NCI-H446 treated with DMSO at 0.1 percent for 48 hours (cell line): ENCODE measurements around the gene STIMATE.

Source experiments
- DNase-seq: peaks from one replicate; lab custom pipeline; 2025; lab: John Stamatoyannopoulos, UW

The STIMATE gene

DNA sequence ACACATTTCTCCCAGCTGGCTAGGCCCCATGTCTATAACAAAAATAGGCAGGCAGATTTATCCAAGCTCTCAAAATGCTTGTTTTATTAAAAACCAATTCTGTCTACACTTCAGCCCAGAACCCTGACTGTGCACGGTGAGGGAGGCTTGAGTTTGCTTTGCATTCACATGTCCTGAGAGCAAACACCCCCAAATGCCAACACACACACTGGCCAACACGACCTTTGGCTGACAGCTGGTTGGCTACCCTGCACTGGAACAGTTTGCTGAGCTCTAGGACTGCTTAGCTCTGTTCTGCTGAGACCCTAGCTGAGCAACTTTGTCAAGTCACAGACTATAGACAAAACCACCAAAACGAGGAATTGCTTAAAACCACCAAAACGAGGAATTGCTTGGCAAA, 3.6 kb downstream of the STIMATE start:
- DNase-seq = no peak

- no peak for DNase-seq
Measured at GRCh38 chr3:52892625-52893311, 4.6 kb downstream of the STIMATE start.

DNA sequence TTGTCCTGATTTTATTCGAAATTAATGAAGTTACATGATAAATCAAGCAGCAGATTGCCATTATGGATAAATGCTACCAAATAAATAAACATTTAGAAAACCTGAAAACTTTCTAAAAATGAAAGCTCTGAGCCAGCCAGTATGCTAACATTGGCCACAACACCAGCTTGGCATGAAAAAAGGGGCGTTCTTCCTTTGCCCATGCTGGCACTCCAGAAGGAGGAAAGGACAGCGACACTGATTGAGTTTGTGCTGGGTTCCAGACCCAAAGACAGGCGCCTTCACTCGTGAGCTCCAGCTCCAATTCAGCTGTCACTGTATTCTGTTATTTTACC, 5.1 kb downstream of the STIMATE start:
- DNase-seq = no peak

GRCh38 chr3:52891615-52892081, 5.7 kb downstream of the STIMATE start:
- no peak for DNase-seq

DNA sequence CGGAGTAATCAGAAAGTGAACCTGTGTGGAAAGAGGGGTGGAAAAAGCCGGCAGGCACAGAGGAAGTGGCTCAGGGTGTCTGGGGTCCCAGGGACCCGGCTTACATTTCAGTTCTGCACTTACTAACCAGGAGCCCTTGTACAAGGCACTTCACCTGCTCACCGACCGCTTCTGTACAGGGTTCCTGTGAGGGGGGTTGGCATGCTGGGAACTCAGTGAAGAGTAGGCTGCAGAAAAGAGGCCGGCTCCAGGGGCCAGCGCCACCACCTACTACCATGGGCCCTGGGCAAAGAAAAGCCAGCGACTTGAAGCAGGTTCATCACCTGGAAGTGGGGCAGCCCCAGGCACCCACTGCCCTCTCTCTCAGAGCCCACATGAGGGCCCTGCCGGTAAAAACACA, 6.2 kb downstream of the STIMATE start:
- no peak for DNase-seq

DNA sequence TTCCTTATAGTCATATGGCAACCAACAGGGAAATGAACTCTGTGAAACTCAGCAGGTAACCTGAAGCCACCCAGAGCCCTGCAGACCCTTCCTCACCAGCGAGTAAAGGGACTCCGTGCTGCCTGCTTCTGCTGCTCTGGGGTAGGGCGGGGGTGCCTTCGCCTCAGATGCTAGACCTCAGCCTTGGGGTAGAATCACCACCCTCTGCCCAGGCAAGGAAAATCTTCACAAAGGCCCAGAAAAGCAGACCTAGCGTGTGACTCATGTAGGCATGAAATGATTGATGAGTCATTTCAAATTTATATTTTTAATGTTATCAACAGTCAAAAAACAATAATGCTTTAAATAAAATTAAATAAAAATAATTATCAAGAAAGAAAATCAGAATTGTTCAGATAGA, 6.6 kb downstream of the STIMATE start:
- no peak for DNase-seq

- no peak for DNase-seq
Measured at GRCh38 chr3:52889901-52890300, 7.4 kb downstream of the STIMATE start.

- DNase-seq = no peak
Measured at GRCh38 chr3:52887166-52887565, 10.2 kb downstream of the STIMATE start.

- no peak for DNase-seq
Measured at GRCh38 chr3:52886049-52886730, 11.2 kb downstream of the STIMATE start.

DNA sequence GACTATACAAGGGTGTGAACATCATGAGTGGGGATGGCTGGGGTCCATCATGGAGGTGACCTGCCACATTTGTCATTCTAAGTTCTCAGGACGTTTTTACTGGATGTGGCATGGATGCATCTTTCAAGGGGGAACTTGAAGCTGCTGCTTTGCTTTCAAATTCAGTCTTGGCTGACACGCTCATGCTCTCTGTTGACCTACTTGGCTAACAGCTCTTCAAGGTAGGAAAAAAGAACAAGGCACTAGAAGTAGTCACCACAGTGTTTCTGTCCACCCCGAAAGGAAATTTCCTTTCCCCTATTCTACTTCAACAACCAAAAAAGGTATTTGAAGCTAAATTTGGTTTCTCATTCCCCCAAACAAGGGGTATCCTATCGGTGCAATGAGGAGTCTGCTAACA, 15.0 kb downstream of the STIMATE start:
- no peak for DNase-seq

- DNase-seq = no peak
Measured at GRCh38 chr3:52881871-52882270, 15.5 kb downstream of the STIMATE start.

- no peak for DNase-seq
Measured at GRCh38 chr3:52880474-52880873, 16.9 kb downstream of the STIMATE start.

DNA sequence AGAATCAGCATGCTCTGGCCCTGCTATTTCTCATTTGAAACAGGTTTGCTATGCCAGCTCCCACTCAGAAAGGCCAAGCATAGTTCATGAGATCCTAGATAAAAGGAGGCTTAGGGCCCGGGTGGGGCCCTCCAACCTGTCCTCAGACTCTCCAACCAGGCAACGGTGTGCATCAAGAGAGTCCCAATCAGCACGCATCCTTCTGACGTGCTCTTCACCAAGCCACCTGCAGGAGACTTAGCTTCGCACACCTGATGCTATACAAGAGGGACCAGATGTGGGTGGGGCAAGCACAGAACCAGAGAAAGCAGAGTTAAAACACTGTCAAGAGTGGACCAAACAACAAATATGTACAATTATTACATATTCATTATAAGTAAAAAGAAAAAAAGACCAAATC, 17.3 kb downstream of the STIMATE start:
- no peak for DNase-seq

DNA sequence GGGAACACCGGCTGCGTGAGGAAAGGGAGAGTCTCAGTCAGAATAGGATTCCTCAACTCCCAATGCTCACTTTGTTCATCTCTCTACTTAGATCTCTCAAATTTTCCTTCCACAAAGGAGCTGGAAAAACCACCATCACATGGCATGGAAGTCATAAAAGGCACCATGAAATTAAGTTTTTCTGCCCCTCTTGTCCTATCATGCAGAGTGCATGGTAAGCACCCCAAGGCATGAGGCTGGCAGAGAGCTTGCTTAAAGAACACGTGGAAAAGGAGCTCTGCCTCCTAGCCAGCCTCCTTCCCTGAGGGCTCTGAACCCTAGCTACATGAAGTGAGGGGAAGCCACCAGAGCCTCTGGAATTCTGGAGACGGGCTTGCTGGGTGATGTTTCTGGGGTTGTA, 17.8 kb downstream of the STIMATE start:
- DNase-seq = no peak

- no peak for DNase-seq
Measured at GRCh38 chr3:52879090-52879489, 18.3 kb downstream of the STIMATE start.

- DNase-seq = no peak
Measured at GRCh38 chr3:52877085-52877484, 20.3 kb downstream of the STIMATE start.

DNA sequence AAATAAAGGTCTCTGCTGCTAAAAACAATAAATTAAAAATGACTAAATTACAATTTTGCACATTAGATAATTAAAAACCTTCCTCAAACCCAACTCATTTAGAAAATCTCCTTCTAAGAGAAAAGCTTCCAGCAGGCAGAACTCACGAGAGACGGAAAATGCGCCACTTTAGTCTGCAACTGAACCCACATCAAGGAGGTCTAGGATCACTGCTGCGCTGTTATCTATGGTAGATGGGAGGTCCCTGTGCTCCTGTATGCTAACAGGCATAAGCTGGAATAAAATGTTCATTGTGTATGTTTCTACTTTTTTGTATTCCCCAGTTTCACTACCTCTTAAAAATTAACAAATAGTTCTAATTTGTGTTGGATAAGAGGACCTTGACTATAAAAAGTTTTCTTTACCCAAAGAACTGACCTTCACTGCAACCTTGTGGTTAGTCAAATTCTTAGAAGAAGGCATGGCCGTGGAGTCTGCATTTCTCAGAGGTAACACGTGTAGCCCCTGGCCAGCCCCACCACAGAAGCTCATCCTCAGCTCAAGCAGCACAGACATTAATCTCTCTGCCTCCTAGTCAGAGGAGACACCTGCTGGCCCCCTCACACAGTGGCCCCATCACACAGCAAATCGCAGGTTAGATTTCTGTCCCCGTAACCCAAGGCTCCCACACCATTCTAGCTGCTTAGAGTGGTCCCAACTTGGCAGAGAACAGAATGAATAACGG, 22.3 kb downstream of the STIMATE start:
- DNase-seq = no peak

- no peak for DNase-seq
Measured at GRCh38 chr3:52874160-52874701, 23.1 kb downstream of the STIMATE start.

DNA sequence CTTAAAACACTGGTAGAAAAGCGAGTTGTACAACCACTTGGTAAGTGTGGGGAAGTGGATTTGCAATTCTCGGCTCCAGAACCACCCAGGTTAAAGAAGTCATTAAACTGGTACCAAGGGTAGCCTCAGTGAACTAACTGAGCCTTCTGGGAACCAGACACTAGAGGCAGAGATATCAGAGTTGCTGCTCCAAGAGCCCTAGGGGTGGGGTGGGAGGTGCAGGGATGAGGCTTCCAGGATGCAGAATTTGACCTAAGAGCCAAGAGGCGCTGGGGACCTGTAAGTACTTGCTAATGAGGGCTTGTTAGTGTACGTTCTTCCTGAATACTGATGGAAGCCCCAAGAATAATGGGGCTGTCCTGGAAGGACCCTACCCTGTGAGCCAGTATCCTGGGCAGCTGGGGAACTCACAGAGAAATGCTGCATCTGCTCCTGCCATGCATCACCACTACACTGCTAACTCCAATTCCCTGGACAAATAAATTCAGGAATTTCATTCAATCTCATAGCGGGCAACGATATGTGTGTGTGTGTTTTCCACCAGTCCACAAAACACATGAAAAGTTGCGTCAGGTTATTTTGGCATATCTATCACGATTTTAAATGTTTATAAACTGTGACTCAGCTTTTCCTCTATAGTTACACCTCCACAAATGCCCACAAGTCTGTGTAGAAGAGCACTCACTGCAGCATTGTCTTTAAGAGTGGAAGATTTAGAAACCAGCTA, 23.8 kb downstream of the STIMATE start:
- DNase-seq = no peak

DNA sequence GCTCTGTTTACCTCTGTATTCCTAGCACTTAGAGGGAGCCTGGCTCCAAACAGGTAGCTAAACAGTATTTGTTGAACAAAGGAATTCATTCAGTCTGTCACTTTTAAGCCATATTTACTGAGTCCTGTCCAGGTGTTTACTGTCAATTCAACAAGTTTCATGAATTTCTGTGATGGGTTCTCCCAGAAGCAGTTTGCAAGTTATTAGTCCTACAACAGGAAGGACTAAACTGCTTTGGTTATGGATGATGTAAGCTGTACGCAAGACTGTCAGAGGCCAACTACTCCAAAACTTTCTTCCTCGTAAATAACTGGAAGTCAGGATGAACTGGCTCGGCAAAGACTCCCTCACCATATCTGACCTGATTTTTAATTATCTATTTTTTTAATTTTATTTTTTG, 25.1 kb downstream of the STIMATE start:
- DNase-seq = no peak

- DNase-seq = no peak
Measured at GRCh38 chr3:52871761-52872160, 25.6 kb downstream of the STIMATE start.

GRCh38 chr3:52870471-52870870, 26.9 kb downstream of the STIMATE start:
- no peak for DNase-seq
